Fibroblast of skin of left quadriceps (primary cell): Measurements from ENCODE around the gene TMEM231.
A peak's percentile ranks its signal among the peaks of the same experiment; 100 is the strongest.
"Not testable (repeated sequence)": the region's sequence is repeated elsewhere in the genome, so short reads cannot be mapped to it uniquely, and the experiment has no call there.

ENCODE experiments used
- DNase-seq, 2 experiments: peaks; one replicate each; pipeline ENCODE4 v3.0.0-alpha.2; 2013; ENCODE audit warnings: low read depth in 2 of 2

Gene TMEM231

DNA sequence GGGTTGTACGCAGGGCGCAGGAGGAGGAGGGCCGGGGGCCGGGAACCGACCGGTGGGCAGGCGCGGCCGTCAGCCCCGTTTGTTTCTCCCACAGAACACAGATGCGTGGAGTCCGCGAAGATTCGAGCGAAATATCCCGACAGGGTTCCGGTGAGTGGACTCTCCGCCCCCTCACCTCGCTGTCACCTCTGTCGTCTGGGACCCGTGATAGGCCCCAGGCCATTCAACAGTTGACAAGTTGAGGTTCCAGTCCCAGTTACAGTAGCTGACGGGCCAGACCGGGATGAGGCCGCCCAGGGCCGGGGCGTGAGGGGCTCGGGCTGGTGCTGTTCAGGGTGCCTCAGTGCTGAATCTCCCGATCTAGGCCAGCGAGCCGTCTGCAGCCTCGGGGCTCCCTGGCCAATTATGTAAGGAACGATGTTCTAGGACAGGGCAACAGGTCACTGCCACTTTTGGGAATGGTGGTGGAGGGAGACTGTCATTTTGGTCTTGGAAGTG lies 10.8 kb upstream of the TMEM231 start:
- no peak for DNase-seq

- DNase-seq, result peak; percentile 48 to 49
These were observed 10.1 kb upstream of the TMEM231 start, which contains the start of gene GABARAPL2 for GRCh38 chr16:75566040-75566757. GABARAPL2 (plus strand) TSS chr16:75566379; CDS start chr16:75566487, 108 bp downstream.

DNA sequence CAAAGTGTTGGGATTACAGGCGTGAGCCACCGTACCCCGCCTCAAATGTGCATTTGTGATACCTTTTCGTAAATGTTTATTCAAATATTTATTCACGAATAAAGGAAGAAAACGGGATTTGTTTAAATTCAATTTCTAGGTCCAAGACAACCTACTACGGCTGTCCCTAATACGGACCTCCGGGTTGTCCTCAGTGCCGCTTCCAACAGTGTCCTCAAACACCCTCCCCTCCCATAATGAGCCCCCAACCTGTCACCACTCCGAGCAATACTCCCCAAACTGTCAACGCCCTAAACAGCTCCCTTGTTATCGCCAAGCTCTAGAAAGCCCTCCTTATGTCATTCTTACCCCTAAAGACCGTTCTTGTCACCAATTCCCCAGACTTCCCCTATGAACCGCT lies 9.6 kb upstream of the TMEM231 start:
- DNase-seq, result no peak

DNA sequence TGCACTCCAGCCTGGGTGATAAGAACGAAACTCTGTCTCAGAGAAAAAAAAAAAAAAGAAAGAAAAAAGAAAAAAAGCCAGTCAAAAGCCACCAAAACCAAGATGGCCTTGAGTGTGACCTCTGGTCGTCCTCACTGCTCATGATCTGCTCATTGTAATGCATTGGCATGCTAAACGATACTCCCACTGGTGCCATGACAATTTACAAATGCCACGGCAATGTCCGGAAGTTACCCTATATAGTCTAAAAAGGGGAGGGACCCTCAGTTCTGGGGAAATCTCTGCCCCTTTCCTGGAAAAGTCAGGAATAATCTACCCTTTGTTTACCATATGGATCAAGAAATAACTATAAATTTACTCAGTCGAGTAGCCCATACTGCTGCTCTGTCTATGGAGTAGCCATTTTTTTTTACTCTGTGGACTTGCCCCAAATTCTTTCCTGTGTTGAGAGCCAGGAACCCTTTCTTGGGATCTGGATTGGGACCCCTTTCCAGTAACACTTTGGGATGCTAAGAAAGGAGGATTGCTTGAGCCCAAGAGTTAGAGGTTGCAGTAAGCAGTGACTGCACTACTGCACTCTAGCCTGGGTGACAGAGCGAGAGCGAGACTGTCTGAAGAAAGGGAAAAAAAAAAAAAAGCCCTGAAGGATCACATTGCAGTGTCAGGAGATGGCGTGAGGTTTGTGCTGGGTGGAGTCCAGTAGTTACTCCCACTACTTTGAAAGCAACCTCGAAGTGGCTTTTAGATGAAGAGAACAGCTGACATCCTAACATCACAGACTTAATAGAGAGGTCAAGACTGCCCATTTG lies 3.7 kb upstream of the TMEM231 start:
- DNase-seq, result no peak

- DNase-seq, result no peak
These were observed 2.9 kb upstream of the TMEM231 start for GRCh38 chr16:75558846-75559401.

DNA sequence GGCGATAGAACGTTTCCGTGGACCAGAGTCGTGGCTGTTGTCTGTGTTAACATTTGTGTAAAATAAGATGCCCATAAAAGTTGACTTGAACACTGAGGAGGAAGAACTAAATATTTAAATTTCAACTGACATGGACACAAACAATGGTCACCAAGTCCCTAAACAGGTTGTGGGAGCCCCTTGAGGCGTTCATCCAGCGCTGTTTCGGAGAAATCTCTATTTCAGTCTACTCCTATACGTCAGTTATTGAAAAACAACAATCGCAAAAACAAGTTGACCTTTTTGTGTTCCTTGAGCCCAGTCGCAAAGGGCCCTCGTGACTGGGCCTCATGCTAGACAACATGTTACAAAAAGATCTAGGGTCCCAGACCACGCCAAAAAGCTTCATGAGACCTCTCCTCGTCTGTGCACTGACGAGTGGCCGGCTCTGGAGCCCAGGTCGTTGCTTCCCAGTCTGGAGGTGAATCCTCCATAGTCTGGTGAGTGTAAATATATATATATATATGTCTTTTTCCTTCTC lies 439 bp upstream of the TMEM231 start:
- DNase-seq, result no peak

DNA sequence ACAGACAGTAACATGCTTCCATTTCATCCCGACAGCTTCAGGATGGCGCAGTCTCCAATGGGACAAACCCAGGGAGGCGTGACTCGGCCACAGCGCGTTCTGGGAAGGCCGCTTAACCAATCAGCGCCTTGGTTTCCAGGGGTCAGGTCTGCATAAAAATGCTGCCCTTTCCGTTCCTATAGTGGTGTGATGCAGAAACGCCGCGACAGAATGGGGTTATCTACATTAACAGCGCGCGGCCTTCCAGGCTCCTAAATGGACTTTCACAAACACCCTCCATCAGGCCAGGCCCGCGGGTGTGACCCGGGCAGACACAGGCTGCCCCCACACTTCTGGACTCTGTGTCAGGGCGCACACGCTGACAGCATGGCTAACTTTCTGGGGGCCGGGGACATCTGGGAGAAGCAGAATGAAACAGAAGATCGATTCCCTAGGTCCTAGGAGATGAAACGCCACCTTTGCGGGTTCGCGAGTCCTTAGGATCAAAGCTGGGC lies 792 bp downstream of the TMEM231 start:
- DNase-seq, result peak; percentile 69 to 71

GRCh38 chr16:75552951-75553350 lies 3.1 kb downstream of the TMEM231 start:
- no peak for DNase-seq

- no peak for DNase-seq
These were observed 5.8 kb downstream of the TMEM231 start for GRCh38 chr16:75550211-75550662.

- not testable (repeated sequence) for DNase-seq
These were observed 7.6 kb downstream of the TMEM231 start for GRCh38 chr16:75548456-75548855.

GRCh38 chr16:75546293-75546692 lies 9.8 kb downstream of the TMEM231 start:
- no peak for DNase-seq

DNA sequence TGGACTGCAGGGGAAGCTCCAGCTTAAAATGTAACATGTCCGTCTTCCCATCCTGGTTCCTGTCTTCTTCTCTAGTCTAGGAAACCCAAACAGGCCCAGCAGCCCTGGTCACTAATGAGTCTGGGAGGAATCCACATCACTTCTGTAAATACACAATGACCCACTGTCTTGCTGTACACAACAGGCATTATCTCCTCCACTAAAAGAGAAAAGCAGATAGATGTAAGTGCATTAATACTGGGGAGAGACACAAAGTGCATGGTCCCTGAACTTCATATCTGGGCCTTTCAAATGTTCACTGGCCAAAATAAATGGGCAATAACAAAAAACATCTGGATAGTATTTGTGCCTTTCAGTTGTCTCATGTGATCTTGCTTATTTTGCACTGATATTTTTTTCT lies 10.2 kb downstream of the TMEM231 start:
- not testable (repeated sequence) for DNase-seq

DNA sequence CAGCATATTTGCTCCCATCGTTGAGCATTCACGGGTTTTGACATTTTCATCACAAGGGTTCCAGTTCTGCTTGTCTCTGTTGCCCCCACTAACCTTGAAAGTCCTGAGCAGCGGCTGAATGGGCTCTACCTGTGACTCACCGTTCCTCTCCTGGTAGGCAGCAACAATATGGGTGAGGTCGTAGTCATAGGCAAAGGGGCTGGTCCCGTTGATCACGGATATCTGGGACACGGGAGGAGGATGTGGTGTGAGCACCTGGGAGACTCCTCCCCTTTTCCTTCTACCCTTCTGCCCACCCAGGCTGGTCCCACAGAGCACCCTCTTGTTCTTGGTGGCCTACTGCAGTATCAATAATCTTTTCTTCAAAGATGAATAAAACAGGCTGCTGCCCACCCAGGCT lies 13.6 kb downstream of the TMEM231 start:
- DNase-seq, result not testable (repeated sequence)

DNA sequence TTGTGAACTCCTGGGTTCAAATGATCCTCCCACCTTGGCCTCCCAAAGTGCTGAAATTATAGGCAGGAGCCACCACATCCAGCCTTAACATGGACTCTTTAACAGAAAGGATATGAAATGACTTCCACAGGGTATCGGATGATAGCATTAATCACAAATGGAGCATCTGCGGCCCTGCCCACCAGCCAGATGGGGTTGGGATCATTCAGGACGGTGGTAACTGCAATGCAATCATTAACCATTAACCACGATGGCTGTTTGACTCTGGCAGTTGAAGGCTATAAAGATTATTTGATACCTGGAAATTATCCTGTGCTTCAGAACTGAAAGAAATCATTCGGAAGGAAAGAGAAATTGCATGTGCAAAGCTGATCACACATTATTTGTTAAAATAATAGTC lies 14.8 kb downstream of the TMEM231 start:
- DNase-seq, result no peak

GRCh38 chr16:75538882-75539565 lies 17.0 kb downstream of the TMEM231 start:
- DNase-seq, result not testable (repeated sequence)

DNA sequence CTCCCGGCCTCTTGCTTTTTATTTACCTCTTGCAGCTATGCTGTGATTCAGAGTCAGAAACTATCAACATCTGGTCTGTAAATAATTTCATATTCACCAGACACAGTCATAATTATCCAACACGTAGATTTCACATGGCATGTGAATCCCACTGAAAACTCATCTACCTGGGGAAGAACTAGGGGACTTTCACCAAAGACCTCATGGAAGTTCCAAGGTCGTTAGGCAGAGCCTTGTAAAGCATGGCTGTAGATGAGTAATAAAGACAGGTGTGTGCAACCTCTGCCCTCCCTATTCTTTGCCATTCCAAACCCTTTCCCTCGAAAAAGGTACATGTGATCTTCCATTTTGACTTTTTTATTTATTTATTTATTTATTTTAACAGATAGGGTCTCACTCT lies 18.3 kb downstream of the TMEM231 start:
- no peak for DNase-seq

- DNase-seq, result no peak
These were observed 20.2 kb downstream of the TMEM231 start, which contains the start of gene CHST5 for GRCh38 chr16:75535901-75536300. CHST5 (minus strand) TSS chr16:75536108; CDS start chr16:75530384, 5,724 bp downstream.

- DNase-seq, result no peak
These were observed 20.7 kb downstream of the TMEM231 start for GRCh38 chr16:75535211-75535843.

DNA sequence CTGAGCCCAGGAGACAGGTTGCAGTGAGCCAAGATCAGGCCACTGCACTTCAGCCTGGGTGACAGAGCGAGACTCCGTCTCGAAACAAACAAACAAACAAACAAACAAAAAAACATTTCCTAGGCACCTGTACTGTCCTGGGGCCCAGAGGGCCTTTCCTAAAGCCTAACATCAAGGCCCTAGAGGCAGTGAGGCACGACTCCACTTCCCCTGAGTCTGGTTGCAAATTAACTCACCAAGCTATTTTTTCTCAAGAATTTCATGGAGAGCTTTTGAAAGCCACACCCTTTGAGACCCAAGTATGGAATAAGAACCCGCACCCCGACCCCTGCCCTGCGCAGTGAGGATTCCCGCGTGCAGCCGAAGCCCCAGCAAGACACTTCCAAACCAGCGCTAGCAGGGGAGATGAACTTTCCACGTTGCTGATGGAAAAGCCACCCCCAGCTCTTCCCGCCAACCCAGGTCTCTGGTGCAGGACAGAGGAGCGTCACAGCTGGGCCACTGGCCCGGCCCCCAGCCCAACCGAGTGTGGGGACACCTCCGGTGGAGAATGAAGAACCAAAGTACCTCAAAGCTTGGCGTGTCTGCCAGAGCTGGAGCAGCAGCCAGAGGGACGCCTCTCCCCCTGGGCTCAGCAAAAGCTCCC lies 21.4 kb downstream of the TMEM231 start:
- no peak for DNase-seq

DNA sequence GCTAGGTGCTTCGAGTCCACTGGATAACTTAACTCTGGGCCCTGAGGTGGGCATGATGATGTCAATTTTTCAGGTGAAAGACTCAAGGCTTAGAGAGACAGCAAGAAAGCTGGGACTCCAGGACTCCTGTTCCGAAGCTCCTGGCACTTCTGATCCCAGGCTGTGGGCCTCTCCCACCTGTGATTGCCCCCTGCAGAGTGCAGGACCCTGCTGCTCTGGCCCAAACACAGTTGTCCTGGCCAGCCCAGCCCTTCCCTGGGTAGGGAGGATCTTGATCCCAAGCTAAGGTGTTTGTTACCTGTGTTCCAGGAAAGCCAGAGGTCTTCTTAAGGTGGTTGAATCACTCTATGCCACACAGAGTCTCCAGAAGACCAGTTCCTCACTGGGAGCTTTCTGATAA lies 23.3 kb downstream of the TMEM231 start:
- DNase-seq, result no peak
